ENCODE measurements around the gene UGT2A1.
"Not testable (repeated sequence)": the region's sequence is repeated elsewhere in the genome, so short reads cannot be mapped to it uniquely, and the experiment has no call there.

Gene UGT2A1

DNA sequence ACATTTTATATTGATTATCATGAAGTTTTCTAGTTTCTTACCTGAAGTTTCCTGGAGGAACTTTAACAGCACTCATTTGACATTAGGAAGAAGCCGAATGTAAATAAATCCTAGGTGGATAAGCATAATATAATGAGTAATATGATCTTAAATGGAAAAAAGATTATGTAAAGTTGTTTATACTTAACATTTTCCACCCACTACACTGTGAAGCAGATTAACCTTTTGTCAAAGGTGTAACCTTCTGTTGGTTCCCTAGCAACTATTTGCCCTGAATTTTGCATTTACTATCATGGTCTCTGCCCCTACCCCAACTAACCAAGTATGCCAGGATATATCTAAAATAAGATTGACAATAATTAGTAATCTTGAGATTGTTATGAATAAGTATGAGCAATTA, at the start of gene UGT2A1:
Gene UGT2A1 (minus strand): TSS at position 101 of the 400 bp plus-strand sequence. CDS start 5,603 bp downstream, outside the sequence.
- TF ChIP-seq FOXP2 (optimal IDR thresholded peaks at IDR 0.05; ENCODE audit: control extremely low read depth, extremely low read length, insufficient read depth) (no peak), EZH2 (IDR thresholded peaks at IDR 0.05) (no peak), POLR2AphosphoS5 (IDR thresholded peaks at IDR 0.05; ENCODE audit: borderline replicate concordance, low read depth, low read length) (no peak)
- H3K9ac ChIP-seq (ENCODE audit: insufficient read length), result no peak within 1 kb of the TSS
- no peak within 1 kb of the TSS for H3K4me3 ChIP-seq
- H3K27ac ChIP-seq, result no peak within 1 kb of the TSS
- DNase-seq (ENCODE audit: low read depth, low spot score), result no peak
- H3K9me3 ChIP-seq (ENCODE audit: low read depth, low read length), result no peaks in the 10 kb centered on the region
- H3K36me3 ChIP-seq (ENCODE audit: insufficient read depth, low read length), result no peaks in the 10 kb centered on the region

DNA sequence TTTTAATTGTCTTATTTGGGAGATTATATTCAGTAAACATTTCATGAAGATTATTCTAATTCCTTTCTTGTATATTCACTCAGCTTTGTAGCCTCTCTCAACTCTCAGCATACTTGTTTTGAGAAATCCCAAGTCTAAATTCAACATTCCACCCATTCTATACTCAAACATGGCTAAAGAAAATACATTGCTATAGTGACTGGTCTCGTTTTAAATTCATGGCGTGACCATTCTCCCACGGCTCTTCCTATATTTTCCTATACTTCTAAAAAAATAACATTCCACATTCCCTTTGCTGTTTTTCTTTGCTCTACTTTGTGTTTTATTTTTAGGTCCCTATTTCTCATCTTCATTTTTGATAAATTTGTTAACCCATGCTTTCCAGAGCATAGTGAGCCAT, 49.2 kb upstream of the UGT2A1 start:
- Histone ChIP-seq H3K9me3 (ENCODE audit: low read depth, low read length) (no peaks in the 10 kb centered on the region), H3K36me3 (ENCODE audit: insufficient read depth, low read length) (no peaks in the 10 kb centered on the region), H3K27ac (no peak overlapping the region), H3K4me3 (no peak overlapping the region), H3K9ac (ENCODE audit: insufficient read length) (no peak overlapping the region)
- TF ChIP-seq POLR2AphosphoS5 (IDR thresholded peaks at IDR 0.05; ENCODE audit: borderline replicate concordance, low read depth, low read length) (no peak), EZH2 (IDR thresholded peaks at IDR 0.05) (no peak), FOXP2 (optimal IDR thresholded peaks at IDR 0.05; ENCODE audit: control extremely low read depth, extremely low read length, insufficient read depth) (no peak)
- DNase-seq (ENCODE audit: low read depth, low spot score), result no peak

DNA sequence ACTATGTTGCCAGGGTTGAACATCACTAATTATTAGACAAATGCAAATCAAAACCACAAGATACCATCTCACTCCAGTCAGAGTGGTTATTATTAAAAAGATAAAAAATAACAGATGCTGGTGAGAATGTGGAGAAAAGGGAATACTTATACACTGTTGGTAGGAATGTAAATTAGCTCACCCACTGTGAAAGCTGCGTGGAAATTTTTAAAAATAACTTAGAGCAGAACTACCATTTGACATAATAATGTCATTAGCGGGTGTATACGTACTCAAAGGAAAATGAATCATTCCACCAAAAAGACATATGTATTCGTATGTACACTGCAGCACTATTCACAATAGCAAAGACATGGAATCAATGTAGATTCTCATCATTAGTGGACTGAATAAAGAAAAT, 48.6 kb upstream of the UGT2A1 start:
- Histone ChIP-seq H3K9ac (ENCODE audit: insufficient read length) (no peak overlapping the region), H3K36me3 (ENCODE audit: insufficient read depth, low read length) (no peaks in the 10 kb centered on the region), H3K27ac (no peak overlapping the region), H3K4me3 (no peak overlapping the region), H3K9me3 (ENCODE audit: low read depth, low read length) (no peaks in the 10 kb centered on the region)
- TF ChIP-seq EZH2 (IDR thresholded peaks at IDR 0.05) (no peak), POLR2AphosphoS5 (IDR thresholded peaks at IDR 0.05; ENCODE audit: borderline replicate concordance, low read depth, low read length) (no peak), FOXP2 (optimal IDR thresholded peaks at IDR 0.05; ENCODE audit: control extremely low read depth, extremely low read length, insufficient read depth) (no peak)
- no peak for DNase-seq (ENCODE audit: low read depth, low spot score)

DNA sequence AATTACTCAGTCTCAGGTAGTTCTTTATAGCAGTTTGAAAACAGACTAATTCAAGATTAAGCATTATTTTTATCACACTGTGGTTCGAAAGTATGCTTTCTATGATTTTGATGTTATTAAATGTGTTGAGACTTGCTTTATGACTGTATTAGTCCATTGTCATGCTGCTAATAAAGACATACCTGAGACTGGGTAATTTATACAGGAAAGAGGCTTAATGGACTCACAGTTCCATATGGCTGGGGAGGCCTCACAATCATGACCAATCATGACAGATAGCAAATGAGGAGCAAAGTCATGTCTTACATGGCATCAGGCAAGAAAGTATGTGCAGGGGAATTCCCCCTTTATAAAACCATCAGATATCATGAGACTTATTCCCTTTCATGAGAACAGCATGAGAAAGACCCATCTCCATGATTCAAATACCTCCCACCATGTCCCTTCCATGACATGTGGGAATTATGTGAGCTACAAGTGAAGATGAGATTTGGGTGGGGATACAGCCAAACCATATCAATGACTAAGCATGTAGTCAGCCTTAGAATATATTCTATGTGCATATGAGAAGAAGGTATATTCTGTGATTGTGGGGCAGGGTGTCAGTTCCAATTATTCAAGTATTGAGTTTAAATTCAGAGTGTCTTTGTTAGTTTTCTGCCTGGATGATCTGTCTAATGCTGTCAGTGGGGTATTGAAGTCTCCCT, 44.6 kb upstream of the UGT2A1 start:
- no peak overlapping the region for H3K4me3 ChIP-seq
- DNase-seq (ENCODE audit: low read depth, low spot score), result no peak
- H3K27ac ChIP-seq, result no peak overlapping the region
- TF ChIP-seq POLR2AphosphoS5 (IDR thresholded peaks at IDR 0.05; ENCODE audit: borderline replicate concordance, low read depth, low read length) (no peak), FOXP2 (optimal IDR thresholded peaks at IDR 0.05; ENCODE audit: control extremely low read depth, extremely low read length, insufficient read depth) (no peak), EZH2 (IDR thresholded peaks at IDR 0.05) (no peak)
- H3K9ac ChIP-seq (ENCODE audit: insufficient read length), result no peak overlapping the region
- no peaks in the 10 kb centered on the region for H3K36me3 ChIP-seq (ENCODE audit: insufficient read depth, low read length)
- H3K9me3 ChIP-seq (ENCODE audit: low read depth, low read length), result no peaks in the 10 kb centered on the region

DNA sequence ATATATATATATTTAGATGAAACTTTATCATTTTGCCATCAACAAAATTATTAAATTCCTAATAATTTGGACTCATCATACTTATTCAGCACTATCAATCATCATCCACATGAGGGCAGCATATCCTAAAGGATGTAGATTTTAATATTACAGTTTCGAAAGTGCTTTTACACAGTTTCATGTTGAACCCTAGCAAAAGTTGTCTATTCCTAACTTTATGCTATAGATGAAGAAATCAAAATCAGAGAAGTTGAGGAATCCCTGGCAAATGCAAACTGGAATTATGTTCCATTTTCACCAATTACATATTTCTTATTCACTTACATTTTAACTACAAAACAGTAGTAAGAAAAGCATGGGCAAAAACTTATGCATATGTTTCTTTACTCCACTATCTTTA, 36.6 kb upstream of the UGT2A1 start:
- Histone ChIP-seq H3K27ac (no peak overlapping the region), H3K9me3 (ENCODE audit: low read depth, low read length) (no peaks in the 10 kb centered on the region), H3K9ac (ENCODE audit: insufficient read length) (no peak overlapping the region), H3K36me3 (ENCODE audit: insufficient read depth, low read length) (no peaks in the 10 kb centered on the region), H3K4me3 (peak overlapping the region; percentile 36; the same call in 1 of the 2 replicates)
- TF ChIP-seq EZH2 (IDR thresholded peaks at IDR 0.05) (no peak), POLR2AphosphoS5 (IDR thresholded peaks at IDR 0.05; ENCODE audit: borderline replicate concordance, low read depth, low read length) (no peak), FOXP2 (optimal IDR thresholded peaks at IDR 0.05; ENCODE audit: control extremely low read depth, extremely low read length, insufficient read depth) (no peak)
- peak; percentile 45 for DNase-seq (ENCODE audit: low read depth, low spot score)

DNA sequence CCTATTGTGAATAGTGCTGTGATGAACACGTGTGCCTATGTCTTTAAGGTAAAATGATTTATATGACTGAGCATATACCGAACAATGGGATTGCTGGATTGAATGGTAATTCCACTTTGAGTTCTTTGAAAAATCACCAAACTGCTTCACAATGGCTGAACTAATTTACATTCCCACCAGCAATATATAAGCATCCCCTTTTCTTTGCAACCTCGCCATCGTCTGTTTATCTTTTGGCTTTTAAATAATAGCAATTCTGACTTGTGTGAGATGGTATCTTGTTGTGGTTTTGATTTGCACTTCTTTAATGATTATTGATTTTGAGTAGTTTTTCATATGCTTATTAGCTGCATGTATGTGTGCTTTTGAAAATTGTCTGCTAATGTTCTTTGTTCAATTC, 31.8 kb upstream of the UGT2A1 start:
- Histone ChIP-seq H3K36me3 (ENCODE audit: insufficient read depth, low read length) (no peaks in the 10 kb centered on the region), H3K9ac (ENCODE audit: insufficient read length) (no peak overlapping the region), H3K27ac (no peak overlapping the region), H3K9me3 (ENCODE audit: low read depth, low read length) (no peaks in the 10 kb centered on the region), H3K4me3 (no peak overlapping the region)
- DNase-seq (ENCODE audit: low read depth, low spot score), result no peak
- TF ChIP-seq FOXP2 (optimal IDR thresholded peaks at IDR 0.05; ENCODE audit: control extremely low read depth, extremely low read length, insufficient read depth) (no peak), POLR2AphosphoS5 (IDR thresholded peaks at IDR 0.05; ENCODE audit: borderline replicate concordance, low read depth, low read length) (no peak), EZH2 (IDR thresholded peaks at IDR 0.05) (no peak)

- no peak for DNase-seq (ENCODE audit: low read depth, low spot score)
- Histone ChIP-seq H3K9me3 (ENCODE audit: low read depth, low read length) (no peaks in the 10 kb centered on the region), H3K36me3 (ENCODE audit: insufficient read depth, low read length) (no peaks in the 10 kb centered on the region), H3K4me3 (no peak overlapping the region), H3K27ac (no peak overlapping the region), H3K9ac (ENCODE audit: insufficient read length) (no peak overlapping the region)
- TF ChIP-seq POLR2AphosphoS5 (IDR thresholded peaks at IDR 0.05; ENCODE audit: borderline replicate concordance, low read depth, low read length) (no peak), FOXP2 (optimal IDR thresholded peaks at IDR 0.05; ENCODE audit: control extremely low read depth, extremely low read length, insufficient read depth) (no peak), EZH2 (IDR thresholded peaks at IDR 0.05) (no peak)
Measured at GRCh38 chr4:69668680-69669079, 15.6 kb upstream of the UGT2A1 start.

- H3K36me3 ChIP-seq (ENCODE audit: insufficient read depth, low read length); H3K9ac ChIP-seq (ENCODE audit: insufficient read length); DNase-seq (ENCODE audit: low read depth, low spot score); H3K4me3 ChIP-seq; H3K27ac ChIP-seq; H3K9me3 ChIP-seq (ENCODE audit: low read depth, low read length): not testable (repeated sequence)
Measured at GRCh38 chr4:69664009-69664408, 11.0 kb upstream of the UGT2A1 start.

GRCh38 chr4:69661130-69661803, 8.2 kb upstream of the UGT2A1 start:
- H3K9me3 ChIP-seq (ENCODE audit: low read depth, low read length); H3K4me3 ChIP-seq; H3K36me3 ChIP-seq (ENCODE audit: insufficient read depth, low read length); DNase-seq (ENCODE audit: low read depth, low spot score); H3K9ac ChIP-seq (ENCODE audit: insufficient read length); H3K27ac ChIP-seq: not testable (repeated sequence)

Measured in SK-N-MC (cell line).